Activated CD4-positive, alpha-beta T cell treated with anti-CD3 and anti-CD28 coated beads, Interleukin-2, amount 10 ng/mL, durations not matched to agents 7 days and 5 days (primary cell): ENCODE measurements around the gene ATP7B. TPM values are rescaled to one million over a fixed set of nuclear protein-coding genes. Genes with fewer than 3 reads are reported as not detected.

Experiments used
- CTCF ChIA-PET: fragments of 350-600 bp; sonication (Branson Sonifier 250); formaldehyde crosslinking; loops from one replicate; lab custom pipeline; 2021; ENCODE audit warnings: antibody characterized with exemption; lab: Charles Lee
- POLR2A ChIA-PET: fragments of 350-600 bp; sonication (Branson Sonifier 250); formaldehyde crosslinking; loops from one replicate; lab custom pipeline; 2021; ENCODE audit warnings: antibody characterized with exemption; lab: Charles Lee
- DNase-seq: peaks from one replicate; pipeline ENCODE4 v3.0.0-alpha.2; 2020
- H3K27ac Mint-ChIP-seq: one replicate; pipeline ENCODE4 v1.8.0; 2021; ENCODE audit warnings: mild to moderate bottlenecking, moderate library complexity, mixed read lengths
- H3K27me3 Mint-ChIP-seq: one replicate; pipeline ENCODE4 v1.8.0; 2021; ENCODE audit warnings: mixed read lengths
- H3K36me3 Mint-ChIP-seq: one replicate; pipeline ENCODE4 v1.8.0; 2021; ENCODE audit warnings: low read depth, mixed read lengths
- H3K4me1 Mint-ChIP-seq: one replicate; pipeline ENCODE4 v1.8.0; 2021; ENCODE audit warnings: mixed read lengths
- H3K4me3 Mint-ChIP-seq: one replicate; pipeline ENCODE4 v1.8.0; 2021; ENCODE audit warnings: mild to moderate bottlenecking, moderate library complexity, mixed read lengths
- H3K9me3 Mint-ChIP-seq: one replicate; pipeline ENCODE4 v1.8.0; 2021; ENCODE audit warnings: mixed read lengths
- total RNA-seq, 2 experiments: library from RNA; stranded (reverse); gene quantifications; one replicate each; pipeline ENCODE4 v1.2.3, GENCODE V29; 2021

Gene ATP7B
- total RNA-seq, 2 experiments from 2014 or later, result 0.62 to 0.74 TPM

DNA sequence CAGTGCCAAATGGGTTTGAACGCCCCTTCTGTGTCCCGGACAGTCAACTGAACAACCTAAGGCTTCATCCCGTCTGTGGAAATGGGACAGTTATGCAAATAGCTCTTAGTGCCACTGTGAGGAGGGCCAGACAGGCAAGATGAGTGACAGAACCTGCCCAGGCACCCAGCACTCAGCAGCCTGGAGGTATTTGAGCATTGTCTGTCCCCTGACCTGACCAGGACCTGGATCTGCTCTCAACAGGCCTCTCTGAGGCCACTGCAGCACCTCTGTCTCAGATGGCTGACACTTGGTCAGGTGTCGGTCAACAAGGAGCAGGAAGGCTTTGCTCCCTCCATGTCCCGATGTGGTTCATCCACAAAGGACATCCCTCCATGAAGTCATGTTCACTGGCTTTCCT is 81.6 kb downstream of the ATP7B start:
- H3K4me3 Mint-ChIP-seq, result no peak overlapping the region
- POLR2A ChIA-PET, result no interaction called here
- no peaks in the 10 kb centered on the region for H3K9me3 Mint-ChIP-seq
- no peak overlapping the region for H3K27ac Mint-ChIP-seq
- DNase-seq, result no peak
- H3K27me3 Mint-ChIP-seq, result no peaks in the 10 kb centered on the region
- peaks cover 12% of the 10 kb centered on the region for H3K4me1 Mint-ChIP-seq
- CTCF ChIA-PET, result interaction anchor here (1.0 kb wide), 1 partner anchor 34 kb away, joined by 4 read pairs; no protein-coding TSS in a partner anchor
- H3K36me3 Mint-ChIP-seq, result no peaks in the 10 kb centered on the region

DNA sequence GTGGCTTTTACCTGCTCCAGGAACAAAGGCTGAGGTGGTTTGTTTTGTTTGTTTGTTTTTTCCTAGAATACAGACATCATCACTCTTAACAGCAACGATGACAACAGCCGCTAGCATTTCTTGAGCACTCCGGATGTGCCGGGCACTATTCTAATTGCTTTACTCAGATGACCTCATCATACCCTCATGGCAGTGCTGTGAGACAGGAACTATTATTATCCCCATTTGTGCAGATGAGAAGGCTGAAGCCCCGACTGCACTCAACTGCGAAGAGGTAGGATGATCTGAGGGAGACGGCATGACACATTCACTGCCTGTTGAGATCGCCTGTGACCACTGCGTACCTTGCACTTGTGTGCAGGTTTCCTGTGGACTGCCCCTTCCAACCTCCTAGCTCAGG is 83.0 kb downstream of the ATP7B start:
- Mint-ChIP-seq H3K36me3 (no peaks in the 10 kb centered on the region), H3K27me3 (no peaks in the 10 kb centered on the region), H3K4me1 (peaks cover 18% of the 10 kb centered on the region), H3K9me3 (no peaks in the 10 kb centered on the region), H3K27ac (no peak overlapping the region), H3K4me3 (no peak overlapping the region)
- ChIA-PET CTCF (interaction anchor here (1.0 to 1.6 kb wide), 3 partner anchors 10 to 27 kb away, joined by 3 read pairs; no protein-coding TSS in a partner anchor), POLR2A (no interaction called here)
- no peak for DNase-seq

DNA sequence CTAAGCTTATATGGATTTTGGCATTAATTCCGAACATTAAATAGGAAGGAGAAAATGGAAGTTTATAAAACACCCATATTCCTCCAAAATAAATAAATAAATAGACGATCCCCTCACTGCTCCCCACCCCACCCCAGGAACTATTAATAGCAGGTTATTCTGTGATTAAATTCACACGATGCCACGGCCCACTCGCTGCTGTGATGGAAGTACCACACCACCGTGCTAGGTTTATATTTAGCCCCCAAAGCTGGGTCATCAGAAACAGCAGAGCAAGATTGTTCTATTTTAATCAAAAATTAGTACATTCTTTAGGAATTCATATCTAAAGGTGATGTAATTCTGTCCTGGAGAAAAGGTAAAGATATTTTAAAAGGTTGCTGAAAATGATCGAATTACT is 84.1 kb downstream of the ATP7B start:
- Mint-ChIP-seq H3K27ac (no peak overlapping the region), H3K4me3 (no peak overlapping the region), H3K4me1 (peaks cover 22% of the 10 kb centered on the region), H3K27me3 (no peaks in the 10 kb centered on the region), H3K9me3 (no peaks in the 10 kb centered on the region), H3K36me3 (no peaks in the 10 kb centered on the region)
- ChIA-PET CTCF (interaction anchor here (1.2 to 1.8 kb wide), 3 partner anchors 9 to 29 kb away, joined by 3 to 4 read pairs (median 4); no protein-coding TSS in a partner anchor), POLR2A (no interaction called here)
- no peak for DNase-seq

DNA sequence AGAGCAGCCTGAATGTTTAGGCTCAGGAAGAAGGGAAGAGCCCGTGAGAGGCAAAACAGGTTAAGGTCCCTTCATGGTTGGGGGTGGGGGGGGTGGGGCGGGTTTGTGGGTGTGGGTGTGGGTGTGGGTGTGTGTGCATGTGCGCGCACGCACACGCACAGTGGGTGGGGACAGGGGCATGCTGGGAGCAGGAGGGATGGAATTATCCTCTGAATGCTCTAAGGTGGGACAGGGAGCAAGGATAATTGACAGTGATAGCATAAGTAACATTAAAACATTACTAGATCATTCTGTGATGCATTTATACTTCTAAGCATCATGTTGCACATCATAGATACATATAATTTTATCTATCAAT is 84.7 kb downstream of the ATP7B start:
- ChIA-PET POLR2A (no interaction called here), CTCF (interaction anchor here (1.2 to 1.8 kb wide), 3 partner anchors 9 to 29 kb away, joined by 3 to 4 read pairs (median 4); no protein-coding TSS in a partner anchor)
- DNase-seq, result no peak
- Mint-ChIP-seq H3K4me3 (no peak overlapping the region), H3K9me3 (no peaks in the 10 kb centered on the region), H3K27ac (no peak overlapping the region), H3K27me3 (no peaks in the 10 kb centered on the region), H3K4me1 (peaks cover 26% of the 10 kb centered on the region), H3K36me3 (no peaks in the 10 kb centered on the region)

DNA sequence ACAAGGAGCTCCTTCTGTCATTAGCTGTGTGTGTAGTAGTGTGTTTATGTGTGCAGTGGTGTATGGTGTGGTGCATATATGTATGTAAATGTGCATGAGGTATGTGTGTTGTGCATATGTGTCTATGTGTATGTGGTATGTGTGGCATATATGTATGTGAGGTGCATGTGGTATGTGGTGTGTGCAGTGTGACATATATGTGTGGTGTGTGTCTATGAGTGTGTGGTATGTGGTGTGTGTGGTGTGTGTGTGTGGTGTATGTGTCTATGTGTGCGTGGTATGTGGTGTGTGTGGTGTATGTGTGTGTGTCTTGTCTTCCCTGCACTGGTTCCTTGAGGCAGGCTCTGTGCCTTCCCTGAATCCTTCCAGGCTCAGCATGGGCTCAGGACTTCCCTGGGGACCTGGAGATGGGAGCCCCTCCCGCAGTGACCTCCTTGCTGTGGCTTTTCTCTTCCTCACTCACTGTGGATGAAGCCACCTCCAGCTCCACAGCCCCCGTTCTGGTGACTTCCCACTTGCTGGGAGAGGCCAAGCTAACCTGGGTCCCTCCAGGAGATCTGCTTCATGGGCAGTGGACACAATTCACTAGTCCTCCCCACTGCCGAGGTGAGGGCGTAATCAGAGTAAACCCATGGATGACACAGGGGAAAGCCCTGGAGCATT is 85.3 kb downstream of the ATP7B start:
- no peak overlapping the region for H3K4me3 Mint-ChIP-seq
- no peaks in the 10 kb centered on the region for H3K27me3 Mint-ChIP-seq
- ChIA-PET POLR2A (no interaction called here), CTCF (interaction anchor here (1.2 to 1.8 kb wide), 2 partner anchors 10 to 15 kb away, joined by 4 read pairs; no protein-coding TSS in a partner anchor)
- DNase-seq, result no peak
- H3K27ac Mint-ChIP-seq, result no peak overlapping the region
- no peaks in the 10 kb centered on the region for H3K36me3 Mint-ChIP-seq
- no peaks in the 10 kb centered on the region for H3K9me3 Mint-ChIP-seq
- H3K4me1 Mint-ChIP-seq, result peaks cover 26% of the 10 kb centered on the region

DNA sequence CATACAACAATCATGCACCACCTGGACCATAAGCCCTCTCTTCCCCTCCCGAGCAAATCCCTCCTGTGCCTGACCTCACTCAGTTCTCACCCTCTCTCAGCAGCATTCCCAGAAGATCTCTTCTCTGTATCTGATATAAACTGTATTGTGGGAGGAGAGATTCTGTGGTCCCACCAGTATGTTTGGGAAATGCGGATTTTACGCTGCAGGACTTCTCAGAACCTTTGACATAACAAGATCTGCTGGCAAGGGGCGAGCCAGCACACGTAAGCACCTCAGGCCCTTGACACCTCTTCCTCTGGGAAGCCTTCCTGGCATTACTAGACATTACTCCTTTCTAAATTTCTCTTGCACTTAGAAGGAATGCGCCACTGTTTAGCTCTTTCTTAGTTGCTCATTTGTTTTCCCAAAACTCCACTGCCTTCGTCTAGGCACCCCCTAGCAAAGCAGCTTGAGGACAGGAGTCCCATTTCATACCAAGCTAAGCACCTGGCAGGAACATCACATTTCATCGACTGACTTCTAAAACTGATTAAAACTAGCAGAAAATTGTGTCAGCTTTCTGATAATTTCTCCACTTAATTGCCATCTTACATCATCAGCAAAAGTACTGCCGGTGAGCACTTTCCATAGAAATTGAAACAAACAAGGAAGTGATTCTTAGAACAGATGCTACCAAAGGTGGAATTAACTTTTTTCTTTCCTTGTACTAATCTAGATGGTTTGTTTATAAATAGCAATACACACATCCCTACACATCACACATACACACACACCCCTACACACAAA is 86.3 kb downstream of the ATP7B start:
- Mint-ChIP-seq H3K9me3 (no peaks in the 10 kb centered on the region), H3K27ac (no peak overlapping the region), H3K4me1 (peaks cover 26% of the 10 kb centered on the region), H3K4me3 (no peak overlapping the region), H3K27me3 (no peaks in the 10 kb centered on the region), H3K36me3 (no peaks in the 10 kb centered on the region)
- no peak for DNase-seq
- ChIA-PET POLR2A (no interaction called here), CTCF (no interaction called here)

DNA sequence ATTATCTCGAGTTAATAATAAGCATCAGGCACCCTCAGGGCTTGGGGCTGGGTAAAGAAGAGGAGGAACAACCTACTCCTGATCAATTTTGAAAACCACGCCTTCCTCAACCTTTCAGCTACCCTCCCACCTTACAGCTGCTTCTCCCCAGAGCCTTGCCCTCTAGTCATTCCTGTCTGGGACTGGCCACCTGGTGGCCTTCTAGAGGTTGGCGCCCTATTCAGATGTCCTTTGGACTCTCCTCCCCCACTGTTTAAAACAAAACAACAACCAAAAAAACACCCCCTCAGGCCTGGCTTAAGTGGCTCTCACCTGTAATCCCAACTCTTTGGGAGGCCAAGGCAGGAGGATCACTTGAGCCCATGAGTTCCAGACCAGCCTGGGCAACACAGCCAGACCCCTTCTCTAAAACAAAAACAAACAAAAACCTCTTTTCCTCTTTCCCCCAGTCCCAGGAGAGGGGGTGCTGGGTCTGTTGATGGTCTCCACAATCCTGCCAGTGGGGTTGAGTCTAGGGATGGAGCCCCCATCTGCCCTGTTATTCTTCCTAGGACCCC is 87.2 kb downstream of the ATP7B start:
- Mint-ChIP-seq H3K27me3 (no peaks in the 10 kb centered on the region), H3K9me3 (no peaks in the 10 kb centered on the region), H3K36me3 (no peaks in the 10 kb centered on the region), H3K27ac (no peak overlapping the region), H3K4me3 (no peak overlapping the region), H3K4me1 (peaks cover 26% of the 10 kb centered on the region)
- no peak for DNase-seq
- CTCF ChIA-PET, result interaction anchor here (1.5 kb wide), 1 partner anchor 22 kb away, joined by 4 read pairs; no protein-coding TSS in a partner anchor
- POLR2A ChIA-PET, result no interaction called here

DNA sequence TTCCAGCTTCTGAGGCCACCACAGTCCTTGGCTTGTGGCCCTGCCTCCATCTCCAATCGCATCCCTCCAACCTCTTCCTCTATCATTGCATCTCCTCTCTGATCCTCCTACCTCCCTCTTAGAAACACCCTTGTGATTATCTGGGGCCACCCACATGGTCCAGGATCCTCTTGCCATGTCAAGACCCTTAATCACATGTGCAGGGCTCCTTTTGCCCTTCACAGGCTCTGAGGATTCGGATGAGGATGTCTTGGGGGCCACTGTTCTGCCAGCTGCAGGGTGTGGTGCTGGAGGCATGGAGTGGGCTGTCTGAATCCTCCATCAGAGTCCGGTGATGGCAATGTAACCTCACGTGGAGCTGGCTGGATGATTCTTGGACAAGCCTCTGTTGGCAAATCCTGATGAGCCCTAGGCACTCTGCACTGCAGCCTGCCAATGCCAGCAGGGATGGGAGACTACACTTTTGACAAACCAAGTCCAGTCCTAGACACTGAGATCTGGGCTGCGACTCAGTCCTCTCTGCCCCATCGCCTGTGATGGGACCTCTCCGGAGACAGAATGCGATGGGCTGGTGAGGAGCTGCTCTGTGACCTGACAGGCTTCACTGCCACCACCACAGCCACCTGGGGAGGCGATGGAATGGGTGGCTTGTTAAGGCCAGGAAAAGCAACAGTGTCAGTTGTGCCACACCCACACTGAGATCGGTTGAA is 88.3 kb downstream of the ATP7B start:
- POLR2A ChIA-PET, result no interaction called here
- Mint-ChIP-seq H3K9me3 (no peaks in the 10 kb centered on the region), H3K4me3 (no peak overlapping the region), H3K4me1 (peaks cover 26% of the 10 kb centered on the region), H3K36me3 (no peaks in the 10 kb centered on the region), H3K27me3 (no peaks in the 10 kb centered on the region), H3K27ac (peak overlapping the region; percentile 55)
- CTCF ChIA-PET, result interaction anchor here (0.7 to 1.5 kb wide), 3 partner anchors 10 to 69 kb away, joined by 3 to 4 read pairs (median 3); no protein-coding TSS in a partner anchor
- DNase-seq, result no peak

DNA sequence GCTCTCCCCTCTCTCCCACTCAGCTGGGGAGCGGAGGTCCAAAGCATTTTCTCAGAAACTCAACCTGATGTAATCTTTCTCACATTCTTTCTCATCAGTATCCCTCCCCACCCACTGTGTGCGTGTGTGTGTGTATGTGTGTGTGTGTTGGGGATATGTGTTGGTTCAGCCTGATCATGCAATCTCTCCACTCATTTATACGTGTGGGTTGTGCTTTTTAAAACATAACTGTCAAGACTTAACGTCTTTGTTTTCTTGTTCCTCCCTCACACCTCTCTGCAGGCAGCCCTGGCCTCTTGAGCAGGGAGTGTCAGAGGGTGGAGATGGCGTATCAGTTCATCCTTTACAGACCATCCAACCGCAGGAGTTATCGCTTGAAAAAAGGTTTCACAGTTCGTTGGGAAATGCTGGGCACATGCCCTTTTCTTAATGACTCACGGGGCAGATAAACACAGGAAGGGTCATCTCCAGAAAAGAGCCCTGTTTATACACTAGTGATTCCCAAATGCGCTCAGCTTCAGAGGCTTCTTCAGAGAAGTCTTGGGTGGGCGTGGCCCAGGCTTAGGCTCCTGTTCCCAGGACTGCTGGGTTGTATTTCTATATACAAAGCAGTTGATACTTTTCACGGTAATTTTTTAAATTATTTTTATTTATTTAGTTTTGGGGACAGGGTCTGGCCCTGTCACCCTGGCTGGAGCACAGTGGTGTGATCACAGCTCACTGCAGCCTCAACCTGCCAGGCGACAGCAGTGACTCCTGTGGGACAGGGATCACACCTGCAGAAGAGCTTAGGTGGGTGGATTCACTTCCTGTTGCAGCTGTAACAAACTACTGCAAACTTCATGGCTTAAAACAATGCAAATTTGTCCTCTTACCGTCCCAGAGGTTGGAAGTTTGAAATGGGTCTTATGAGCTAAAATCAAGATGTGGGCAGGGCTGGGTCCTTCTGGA is 89.2 kb downstream of the ATP7B start:
- CTCF ChIA-PET, result interaction anchor here (0.7 to 1.5 kb wide), 2 partner anchors 9 to 70 kb away, joined by 3 read pairs; no protein-coding TSS in a partner anchor

DNA sequence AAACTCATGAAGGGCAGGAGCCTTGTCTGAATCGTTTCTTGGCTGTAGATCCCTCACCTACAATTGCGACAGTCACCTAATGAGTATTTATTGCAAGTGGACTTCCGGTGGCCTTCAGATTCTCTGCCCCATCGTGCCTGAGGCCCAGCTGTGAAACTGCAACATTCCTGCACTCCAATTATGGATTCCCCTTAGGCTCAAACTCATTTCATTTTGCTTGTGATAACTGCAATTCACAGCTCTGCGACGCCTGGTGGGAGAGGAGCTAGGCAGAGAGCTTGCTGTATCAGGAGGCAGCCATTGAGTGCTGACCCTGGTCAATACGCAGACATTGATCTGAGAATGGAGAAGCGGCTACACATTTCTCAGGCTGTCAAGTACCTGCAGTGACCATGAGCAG is 90.5 kb downstream of the ATP7B start:
- Mint-ChIP-seq H3K36me3 (no peaks in the 10 kb centered on the region), H3K27me3 (no peaks in the 10 kb centered on the region), H3K4me1 (peaks cover 25% of the 10 kb centered on the region), H3K9me3 (no peaks in the 10 kb centered on the region), H3K4me3 (no peak overlapping the region), H3K27ac (no peak overlapping the region)
- ChIA-PET CTCF (interaction anchor here (1.0 kb wide), 1 partner anchor 14 kb away, joined by 3 read pairs; no protein-coding TSS in a partner anchor), POLR2A (no interaction called here)
- DNase-seq, result no peak

More for the DNA sequence above, 89.2 kb downstream of the ATP7B start:
- no peaks in the 10 kb centered on the region for H3K36me3 Mint-ChIP-seq
- no peak overlapping the region for H3K4me3 Mint-ChIP-seq
- H3K4me1 Mint-ChIP-seq, result peaks cover 26% of the 10 kb centered on the region
- POLR2A ChIA-PET, result no interaction called here
- H3K9me3 Mint-ChIP-seq, result no peaks in the 10 kb centered on the region
- H3K27ac Mint-ChIP-seq, result peak overlapping the region; percentile 37
- no peak for DNase-seq
- H3K27me3 Mint-ChIP-seq, result no peaks in the 10 kb centered on the region

DNA sequence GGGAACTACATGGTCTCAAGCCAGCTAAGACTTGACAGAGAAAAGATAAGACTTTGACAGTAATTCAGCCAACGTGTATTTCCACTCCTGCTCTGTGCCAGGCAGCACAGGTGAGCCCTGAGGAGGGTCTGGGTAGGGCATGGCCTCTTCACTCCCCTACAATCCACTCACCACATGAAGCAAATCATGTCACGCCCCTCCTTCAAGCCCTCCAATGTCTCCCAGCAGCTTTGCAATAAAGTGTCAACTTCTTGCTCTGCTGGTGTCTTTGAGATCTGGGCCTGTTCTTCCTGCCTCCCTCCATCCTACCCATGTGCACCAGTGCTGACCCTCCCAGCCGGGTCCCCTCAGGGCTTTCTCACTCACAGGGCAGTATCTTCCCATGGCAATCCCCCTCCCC is 91.0 kb downstream of the ATP7B start:
- ChIA-PET POLR2A (no interaction called here), CTCF (interaction anchor here (0.6 to 1.0 kb wide), 2 partner anchors 13 to 187 kb away, joined by 3 to 4 read pairs; no protein-coding TSS in a partner anchor)
- H3K27me3 Mint-ChIP-seq, result no peaks in the 10 kb centered on the region
- peaks cover 19% of the 10 kb centered on the region for H3K4me1 Mint-ChIP-seq
- H3K4me3 Mint-ChIP-seq, result no peak overlapping the region
- H3K27ac Mint-ChIP-seq, result no peak overlapping the region
- H3K36me3 Mint-ChIP-seq, result no peaks in the 10 kb centered on the region
- no peak for DNase-seq
- H3K9me3 Mint-ChIP-seq, result no peaks in the 10 kb centered on the region
